Thoracic aorta (tissue), 2 donors: ENCODE results near the gene GPR107. TPM values are rescaled to one million over a fixed set of nuclear protein-coding genes. Genes with fewer than 3 reads are reported as not detected.

Source experiments
- ATAC-seq: fragments of 150-250 bp; one replicate; pipeline ENCODE4 v1.8.0; 2017; ENCODE audit warnings: low read depth; ENCODE audit not compliant: insufficient number of reproducible peaks, low FRiP score
- DNase-seq: peaks from one replicate; pipeline ENCODE4 v3.0.0-alpha.2; 2020; ENCODE audit warnings: low spot score
- H3K27ac ChIP-seq, 2 donors: fragments of 200-600 bp; sonication (generic); 1 replicate in 1 of 2; 2 replicates in 1 of 2; pipeline ENCODE4 v1.5.1; 2016; ENCODE audit warnings: mild to moderate bottlenecking in 2 of 2, moderate library complexity in 2 of 2
- H3K27me3 ChIP-seq: fragments of 200-600 bp; sonication (generic); replicated peaks from 2 replicates; pipeline ENCODE4 v1.6.0; 2016; ENCODE audit warnings: mild to moderate bottlenecking; ENCODE audit not compliant: insufficient read depth
- H3K36me3 ChIP-seq: fragments of 200-600 bp; sonication (generic); one replicate; pipeline ENCODE4 v1.5.1; 2016
- H3K4me1 ChIP-seq, 2 donors: fragments of 200-600 bp; sonication (generic); 1 replicate in 1 of 2; 2 replicates in 1 of 2; pipeline versions ENCODE4 v1.5.1 to v1.6.0; 2016; ENCODE audit warnings: low read depth in 2 of 2, mild to moderate bottlenecking in 1 of 2; ENCODE audit not compliant: control insufficient read depth in 1 of 2
- H3K4me3 ChIP-seq: fragments of 200-600 bp; sonication (generic); 2 replicates; pipeline ENCODE4 v1.5.1; 2016; ENCODE audit warnings: mild to moderate bottlenecking
- H3K9me3 ChIP-seq: fragments of 200-600 bp; sonication (generic); 2 replicates; pipeline ENCODE4 v1.5.1; 2016
- total RNA-seq, 2 donors: library from RNA; depleted of rRNA; stranded (reverse); fragments of >200 nt; gene quantifications; one replicate each; pipeline versions ENCODE4 v1.1.0 to v1.2.3, GENCODE V29; 2016
- TF ChIP-seq, protein P1 (sequence below): fragments of 200-600 bp; sonication (generic); IDR thresholded peaks from one replicate; pipeline ENCODE4 v1.5.1; 2019; ENCODE audit warnings: antibody characterized with exemption

GPR107 gene
- total RNA-seq, 2 donors from 2014 or later = 47.5 to 51.9 TPM

DNA sequence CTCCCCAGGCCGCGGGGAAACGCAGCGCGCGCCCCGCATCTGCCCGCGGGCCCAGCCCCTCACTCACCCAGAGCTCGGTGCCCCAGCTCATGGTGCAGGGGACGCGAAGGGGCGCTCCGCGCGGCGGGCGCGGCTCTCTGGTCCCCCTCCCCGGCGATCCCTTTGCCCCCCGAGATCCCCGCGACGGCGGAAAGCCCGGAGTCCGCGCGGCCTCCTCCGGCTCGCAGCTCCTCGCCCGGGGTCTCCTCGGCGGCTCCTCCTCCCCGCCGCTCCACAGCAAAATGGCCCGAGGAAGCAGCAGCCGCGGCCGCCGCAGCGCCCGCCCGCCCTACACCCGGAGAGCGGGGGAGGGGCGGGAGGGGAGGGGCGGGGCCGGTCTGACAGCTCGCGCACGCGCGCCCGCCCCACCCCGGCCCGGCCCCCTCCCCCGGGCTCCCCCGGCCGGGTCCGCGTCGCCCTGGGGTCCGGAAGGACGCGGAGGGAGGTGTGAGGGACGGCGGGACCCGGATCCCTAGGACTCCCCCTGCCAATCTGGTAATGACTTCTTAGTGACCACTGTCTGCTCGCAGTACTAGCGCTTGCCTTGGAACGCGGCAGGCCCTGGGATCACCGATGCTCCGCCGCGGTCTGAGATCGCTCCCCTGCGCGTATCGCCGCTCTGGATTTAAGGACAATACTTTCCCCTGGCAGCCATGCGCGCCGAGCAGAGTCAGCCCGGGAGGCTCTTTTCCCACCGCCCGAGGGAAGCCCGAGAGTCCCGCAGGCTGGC, 10.6 kb upstream of the GPR107 start, which contains the start of gene FNBP1:
FNBP1 (minus strand) TSS at position 305 of the 769 bp plus-strand sequence; CDS start at position 91, 214 bp downstream.
- ATAC-seq = peak; percentile 78
- DNase-seq = no peak
- H3K4me1 ChIP-seq = peaks cover 20 to 39% of the 10 kb centered on the region in 2 donors

GRCh38 chr9:130043654-130044623, 9.8 kb upstream of the GPR107 start:
- no peaks in the 10 kb centered on the region for H3K36me3 ChIP-seq
- no peaks in the 10 kb centered on the region for H3K9me3 ChIP-seq
- H3K4me3 ChIP-seq = peak overlapping the region; percentile 98
- H3K27me3 ChIP-seq = no peaks in the 10 kb centered on the region
- peaks cover 20 to 39% of the 10 kb centered on the region in 2 donors for H3K4me1 ChIP-seq
- ATAC-seq (peak; percentile 13), DNase-seq (no peak)
- TF ChIP-seq, protein P1, sequence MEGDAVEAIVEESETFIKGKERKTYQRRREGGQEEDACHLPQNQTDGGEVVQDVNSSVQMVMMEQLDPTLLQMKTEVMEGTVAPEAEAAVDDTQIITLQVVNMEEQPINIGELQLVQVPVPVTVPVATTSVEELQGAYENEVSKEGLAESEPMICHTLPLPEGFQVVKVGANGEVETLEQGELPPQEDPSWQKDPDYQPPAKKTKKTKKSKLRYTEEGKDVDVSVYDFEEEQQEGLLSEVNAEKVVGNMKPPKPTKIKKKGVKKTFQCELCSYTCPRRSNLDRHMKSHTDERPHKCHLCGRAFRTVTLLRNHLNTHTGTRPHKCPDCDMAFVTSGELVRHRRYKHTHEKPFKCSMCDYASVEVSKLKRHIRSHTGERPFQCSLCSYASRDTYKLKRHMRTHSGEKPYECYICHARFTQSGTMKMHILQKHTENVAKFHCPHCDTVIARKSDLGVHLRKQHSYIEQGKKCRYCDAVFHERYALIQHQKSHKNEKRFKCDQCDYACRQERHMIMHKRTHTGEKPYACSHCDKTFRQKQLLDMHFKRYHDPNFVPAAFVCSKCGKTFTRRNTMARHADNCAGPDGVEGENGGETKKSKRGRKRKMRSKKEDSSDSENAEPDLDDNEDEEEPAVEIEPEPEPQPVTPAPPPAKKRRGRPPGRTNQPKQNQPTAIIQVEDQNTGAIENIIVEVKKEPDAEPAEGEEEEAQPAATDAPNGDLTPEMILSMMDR = no peak
- peak overlapping the region; percentile 88 to 93 for H3K27ac ChIP-seq

More for the DNA sequence above, 10.6 kb upstream of the GPR107 start, which contains the start of gene FNBP1:
- Histone ChIP-seq H3K9me3 (no peaks in the 10 kb centered on the region), H3K4me3 (peak within 1 kb of the TSS; percentile 98), H3K36me3 (no peaks in the 10 kb centered on the region), H3K27me3 (no peaks in the 10 kb centered on the region), H3K27ac (peak within 1 kb of the TSS; percentile 88 to 93)
- TF ChIP-seq, protein P1 = no peak

DNA sequence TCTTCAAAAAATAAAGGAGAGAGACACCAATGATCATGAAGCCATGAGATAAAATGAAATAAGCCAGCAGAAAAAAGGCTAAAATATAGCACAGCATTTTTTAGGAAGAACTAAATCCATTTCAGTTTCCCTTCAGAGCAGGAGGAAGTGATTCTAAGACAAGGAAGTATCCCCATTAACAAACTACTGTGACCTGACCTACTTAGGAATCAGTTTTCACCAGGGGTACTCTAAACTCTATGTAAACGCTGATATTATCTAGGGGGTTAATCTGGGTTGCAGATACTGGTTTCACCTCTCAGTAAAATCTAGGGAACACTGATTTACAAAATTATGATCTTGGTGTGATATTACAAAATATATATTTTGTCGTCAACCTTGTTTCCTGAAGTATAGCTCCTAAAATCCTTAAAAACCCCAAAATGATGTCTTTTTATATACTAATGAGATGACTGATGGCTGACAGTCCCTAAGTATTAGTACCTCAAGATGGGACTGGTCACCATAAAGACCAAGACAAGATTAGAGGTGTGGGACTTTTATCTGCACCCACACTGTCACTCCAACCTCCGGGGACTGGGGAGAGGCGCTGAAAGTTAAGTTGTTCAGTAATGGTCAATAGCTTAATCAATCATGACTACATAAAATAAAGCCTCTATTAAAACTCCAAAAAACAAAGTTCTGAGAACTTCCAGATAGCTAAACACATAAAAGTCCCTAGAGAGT, 7.8 kb upstream of the GPR107 start:
- Histone ChIP-seq H3K4me1 (peaks cover 12 to 28% of the 10 kb centered on the region in 2 donors), H3K27me3 (no peaks in the 10 kb centered on the region), H3K36me3 (no peaks in the 10 kb centered on the region), H3K9me3 (no peaks in the 10 kb centered on the region), H3K4me3 (no peak overlapping the region), H3K27ac (no peak overlapping the region)
- ATAC-seq = no peak
- DNase-seq = no peak
- TF ChIP-seq, protein P1 = no peak

DNA sequence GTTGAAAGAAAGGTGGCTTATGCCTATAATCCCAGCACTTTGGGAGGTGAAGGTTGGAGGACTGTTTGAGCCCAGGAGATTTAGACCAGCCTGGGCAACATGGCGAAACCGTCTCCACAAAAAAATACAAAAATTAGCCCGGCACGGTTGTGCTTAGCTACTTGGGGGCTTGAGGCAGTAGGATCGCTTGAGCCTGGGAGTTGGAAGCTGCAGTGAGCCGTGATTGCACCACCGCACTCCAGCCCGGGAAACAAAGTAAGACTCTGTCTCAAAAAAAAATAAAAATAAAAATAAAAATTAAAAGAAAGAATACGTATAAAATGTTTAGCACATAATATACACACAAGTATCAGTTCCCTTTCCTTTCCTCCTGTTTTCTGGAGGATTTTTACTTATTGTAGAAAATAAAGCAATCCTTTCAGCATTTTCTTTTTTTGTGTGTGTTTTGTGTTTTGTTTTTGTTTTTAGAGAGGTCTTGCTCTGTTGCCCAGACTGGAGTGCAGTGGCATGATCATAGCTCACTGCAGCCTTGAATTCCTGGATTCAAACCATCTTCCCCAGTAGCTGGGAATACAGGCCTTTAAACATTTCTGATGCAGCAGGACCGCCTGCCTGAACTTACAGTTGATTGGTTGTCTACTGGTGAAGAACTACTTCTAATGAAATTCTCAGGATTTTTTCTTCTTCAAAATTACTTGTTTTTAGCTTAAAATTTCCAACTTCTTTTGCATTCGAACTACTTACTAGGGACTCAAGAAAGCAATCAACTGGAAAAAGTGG, 4.1 kb upstream of the GPR107 start:
- Histone ChIP-seq H3K27ac (no peak overlapping the region), H3K4me1 (peaks cover 17 to 27% of the 10 kb centered on the region in 2 donors), H3K4me3 (no peak overlapping the region), H3K9me3 (no peaks in the 10 kb centered on the region), H3K36me3 (no peaks in the 10 kb centered on the region), H3K27me3 (no peaks in the 10 kb centered on the region)
- ATAC-seq (no peak), DNase-seq (no peak)
- TF ChIP-seq, protein P1 = no peak
